DMS114 treated with DMSO at 0.1 percent for 48 hours (cell line): Measurements from ENCODE around the gene ARHGAP6.
"Not testable (repeated sequence)": the region's sequence is repeated elsewhere in the genome, so short reads cannot be mapped to it uniquely, and the experiment has no call there.

Experiments used
- DNase-seq: peaks from one replicate; lab custom pipeline; 2025; ENCODE audit not compliant: unreplicated experiment; lab: John Stamatoyannopoulos, UW

Gene ARHGAP6

DNA sequence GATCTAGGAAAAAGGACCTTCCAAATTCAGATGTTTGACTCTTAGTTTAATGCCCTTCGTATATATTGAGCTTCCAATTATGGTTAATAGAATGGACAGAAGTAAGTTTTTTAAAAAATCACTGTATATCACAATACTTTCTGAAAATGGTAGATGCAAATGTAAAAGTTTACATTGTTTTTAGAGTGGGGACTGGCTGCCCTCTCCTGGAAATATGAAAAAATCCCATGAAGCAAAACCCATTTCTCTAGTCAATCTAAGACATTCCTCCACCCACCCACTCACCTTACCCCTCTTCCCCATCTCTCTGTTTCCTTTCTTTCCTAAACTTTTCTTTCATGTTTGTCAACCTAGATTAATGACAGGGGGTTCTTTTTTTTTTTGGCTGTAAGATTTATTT, 134.5 kb downstream of the ARHGAP6 start:
- DNase-seq = peak; percentile 25

DNA sequence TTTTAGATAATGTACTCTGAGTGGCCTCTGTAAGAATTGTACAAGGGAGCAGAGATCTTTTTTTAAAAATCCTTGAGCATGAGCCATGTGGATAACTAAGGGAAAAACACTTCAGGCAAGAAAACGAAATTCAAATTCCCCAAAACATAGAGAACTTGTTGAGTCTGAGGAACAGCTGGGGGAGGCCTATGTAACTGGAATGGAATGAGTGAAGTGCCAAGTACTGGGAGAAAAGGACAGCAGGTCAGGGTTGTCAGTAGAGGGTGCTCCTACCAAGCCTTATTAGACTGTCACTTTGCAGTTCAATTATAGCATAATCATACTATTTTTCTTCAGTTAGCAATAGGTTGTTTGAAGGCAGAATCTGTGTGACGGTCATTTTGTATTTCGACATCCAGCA, 135.1 kb downstream of the ARHGAP6 start:
- DNase-seq = no peak

DNA sequence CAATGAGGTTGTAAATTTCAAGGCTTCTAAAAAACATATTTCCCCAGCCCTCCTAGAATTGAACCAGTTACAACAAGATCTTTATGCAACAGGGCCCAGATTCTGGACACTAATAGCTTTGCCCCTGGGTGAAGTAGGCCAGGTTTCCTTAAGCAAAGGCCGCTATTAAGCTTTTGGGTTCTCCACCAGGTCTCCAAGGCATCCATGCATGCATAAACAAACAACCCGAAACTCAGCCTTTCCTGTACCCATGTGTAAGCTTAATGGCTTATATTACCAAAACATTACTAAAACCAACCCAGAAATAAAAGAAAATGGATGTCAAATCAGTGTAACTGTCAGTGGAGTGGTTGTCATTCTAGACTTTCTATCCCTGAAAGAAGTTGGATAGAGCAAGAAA, 137.1 kb downstream of the ARHGAP6 start:
- DNase-seq = no peak

DNA sequence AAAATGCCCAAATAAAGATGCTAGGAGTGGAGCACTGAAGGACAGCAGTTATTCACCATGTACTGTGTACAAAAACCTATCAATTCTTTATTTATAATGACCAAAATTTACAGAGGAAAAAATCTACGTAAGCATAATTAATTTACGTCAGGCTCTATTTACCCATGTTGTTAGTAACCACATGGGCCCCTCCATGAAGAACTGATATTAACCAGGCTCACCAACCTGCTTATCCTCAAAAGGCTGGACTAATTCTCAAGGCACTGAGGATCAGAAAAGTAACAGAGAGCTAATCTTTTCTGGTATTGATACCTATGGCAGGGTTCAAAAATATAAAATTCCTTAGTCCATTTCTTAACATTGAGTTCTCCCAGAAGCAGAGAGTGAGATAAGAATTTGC, 140.0 kb downstream of the ARHGAP6 start:
- no peak for DNase-seq

DNA sequence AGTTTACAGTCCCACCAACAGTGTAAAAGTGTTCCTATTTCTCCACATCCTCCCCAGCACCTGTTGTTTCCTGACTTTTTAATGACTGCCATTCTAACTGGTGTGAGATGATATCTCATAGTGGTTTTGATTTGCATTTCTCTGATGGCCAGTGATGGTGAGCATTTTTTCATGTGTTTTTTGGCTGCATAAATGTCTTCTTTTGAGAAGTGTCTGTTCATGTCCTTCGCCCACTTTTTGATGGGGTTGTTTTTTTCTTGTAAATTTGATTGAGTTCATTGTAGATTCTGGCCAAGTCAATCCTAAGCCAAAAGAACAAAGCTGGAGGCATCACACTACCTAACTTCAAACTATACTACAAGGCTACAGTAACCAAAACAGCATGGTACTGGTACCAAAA, 146.5 kb downstream of the ARHGAP6 start:
- not testable (repeated sequence) for DNase-seq

DNA sequence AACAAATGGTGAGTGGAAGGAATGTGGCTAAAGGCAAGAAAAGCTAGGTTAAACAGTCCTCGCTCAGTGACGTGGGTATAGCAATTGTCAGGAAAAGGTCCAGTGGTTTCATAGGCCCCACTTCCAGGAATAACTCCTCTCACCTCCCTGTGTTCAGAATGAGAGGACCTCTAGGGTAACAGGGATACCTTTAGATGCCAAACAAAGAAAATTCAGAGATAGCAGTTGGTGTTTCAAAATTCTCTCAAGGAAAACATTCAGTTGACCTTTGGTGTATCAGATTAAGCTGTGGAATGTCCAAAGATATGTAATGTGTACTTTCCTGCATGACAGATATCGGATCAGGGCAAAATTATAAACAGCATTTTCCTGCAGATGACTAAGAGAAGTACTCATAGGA, 155.9 kb downstream of the ARHGAP6 start:
- no peak for DNase-seq

DNA sequence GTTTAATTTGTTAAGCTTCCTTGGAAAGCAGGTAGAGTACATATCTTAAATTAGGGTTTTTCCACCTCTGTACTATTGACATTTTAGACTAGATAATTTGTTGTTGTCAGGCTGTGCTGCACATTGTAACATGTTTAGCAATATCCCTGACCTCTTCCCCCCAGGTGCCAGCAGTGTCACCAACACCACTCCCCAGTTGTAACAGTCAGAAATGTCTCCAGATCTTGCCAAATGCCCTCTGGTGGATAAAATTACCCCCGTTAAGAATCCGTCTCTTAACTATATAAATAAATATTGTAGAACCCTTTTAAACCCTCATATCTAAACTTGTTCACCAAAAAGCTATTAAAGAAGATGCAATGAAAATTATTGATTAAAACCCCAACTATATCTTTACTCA, 161.5 kb downstream of the ARHGAP6 start:
- no peak for DNase-seq

DNA sequence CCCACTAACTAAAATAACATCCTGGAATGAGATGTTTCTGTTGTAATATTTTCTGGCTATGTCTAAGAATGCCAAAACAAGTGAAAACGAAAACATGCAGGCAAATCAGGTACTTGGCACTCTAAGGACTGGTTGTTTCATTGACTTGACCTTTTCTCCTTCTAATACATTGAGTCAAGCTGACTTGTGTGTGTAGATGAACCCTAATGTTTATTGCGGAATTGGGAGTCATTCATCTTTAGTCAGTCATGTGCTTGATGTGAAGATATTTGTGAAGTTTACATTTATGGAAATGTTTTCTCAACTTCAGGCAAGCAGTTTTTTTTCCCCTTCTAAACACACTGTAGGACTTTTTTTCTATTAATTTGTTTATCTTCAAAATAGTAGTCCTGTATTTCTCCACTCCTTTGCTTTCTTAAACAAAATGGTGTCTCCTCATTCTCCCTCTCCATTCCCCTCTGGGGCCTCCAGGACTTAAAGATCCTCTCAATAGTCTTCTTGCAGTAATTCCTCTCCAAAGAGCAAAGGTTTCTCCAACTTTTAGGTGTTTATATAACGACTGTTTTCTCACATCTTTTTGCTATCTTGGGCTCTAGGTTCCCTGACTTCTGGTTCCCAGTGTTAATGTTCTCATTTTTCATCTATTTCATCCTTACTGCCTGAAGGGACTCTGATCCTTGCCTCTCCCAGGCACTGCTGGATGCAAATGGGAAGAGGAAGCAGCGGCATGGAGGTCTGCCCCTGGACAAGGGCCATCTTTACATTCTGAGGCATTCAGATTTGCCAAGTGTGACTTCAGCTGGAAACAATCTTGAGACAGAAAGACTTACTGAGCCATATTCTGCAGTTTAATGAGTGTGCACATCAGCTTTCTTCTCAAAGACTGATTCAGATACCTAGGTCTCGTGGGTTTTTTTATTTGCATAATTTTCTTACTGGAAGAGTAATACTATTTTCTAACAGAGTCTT, 166.4 kb downstream of the ARHGAP6 start:
- DNase-seq = no peak

DNA sequence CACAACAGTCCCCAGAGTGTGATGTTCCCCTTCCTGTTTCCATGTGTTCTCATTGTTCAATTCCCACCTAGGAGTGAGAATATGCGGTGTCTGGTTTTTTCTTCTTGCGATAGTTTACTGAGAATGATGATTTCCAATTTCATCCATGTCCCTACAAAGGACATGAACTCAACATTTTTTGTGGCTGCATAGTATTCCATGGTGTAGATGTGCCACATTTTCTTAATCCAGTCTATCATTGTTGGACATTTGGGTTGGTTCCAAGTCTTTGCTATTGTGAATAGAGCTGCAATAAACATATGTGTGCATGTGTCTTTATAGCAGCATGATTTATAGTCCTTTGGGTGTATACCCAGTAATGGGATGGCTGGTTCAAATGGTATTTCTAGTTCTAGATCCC, 174.3 kb downstream of the ARHGAP6 start:
- not testable (repeated sequence) for DNase-seq

DNA sequence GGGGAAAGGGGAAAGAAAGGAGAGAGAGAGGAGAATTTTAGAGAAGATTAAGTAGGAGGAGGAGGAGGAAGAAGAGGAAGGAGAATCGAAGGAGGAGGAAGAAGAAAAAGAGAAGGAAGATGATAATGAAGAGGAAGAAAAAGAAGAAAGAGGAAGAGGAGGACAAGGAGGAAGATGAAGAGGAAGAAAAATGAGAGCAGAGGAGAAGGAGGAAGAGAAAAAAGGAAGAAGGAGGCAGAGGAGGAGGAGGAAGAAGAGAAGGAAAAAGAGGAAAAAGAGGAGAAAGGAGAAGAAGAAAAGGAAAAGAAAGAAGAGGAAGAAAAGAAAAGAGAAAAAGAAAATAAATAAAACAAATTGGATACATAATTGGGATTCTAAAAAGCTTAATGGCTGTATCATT, 181.4 kb downstream of the ARHGAP6 start:
- no peak for DNase-seq

DNA sequence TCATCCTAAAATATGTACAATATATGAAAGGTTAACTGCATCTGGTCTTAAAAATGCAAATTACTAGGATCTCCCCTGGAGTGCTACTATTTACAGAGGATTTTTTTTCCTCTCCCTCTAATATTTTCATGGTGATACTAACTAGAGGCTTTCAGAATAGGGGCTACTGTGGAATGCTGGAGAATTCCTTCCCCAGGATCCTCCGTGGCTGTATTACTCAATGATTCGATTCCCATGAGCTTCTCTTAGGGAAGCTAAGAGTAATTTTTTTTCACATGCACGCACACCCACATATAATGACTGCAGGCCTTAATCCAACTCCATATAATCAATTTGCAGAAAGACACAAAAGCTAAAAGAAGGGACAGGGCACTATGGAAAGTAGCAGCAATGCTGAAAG, 184.7 kb downstream of the ARHGAP6 start:
- no peak for DNase-seq

DNA sequence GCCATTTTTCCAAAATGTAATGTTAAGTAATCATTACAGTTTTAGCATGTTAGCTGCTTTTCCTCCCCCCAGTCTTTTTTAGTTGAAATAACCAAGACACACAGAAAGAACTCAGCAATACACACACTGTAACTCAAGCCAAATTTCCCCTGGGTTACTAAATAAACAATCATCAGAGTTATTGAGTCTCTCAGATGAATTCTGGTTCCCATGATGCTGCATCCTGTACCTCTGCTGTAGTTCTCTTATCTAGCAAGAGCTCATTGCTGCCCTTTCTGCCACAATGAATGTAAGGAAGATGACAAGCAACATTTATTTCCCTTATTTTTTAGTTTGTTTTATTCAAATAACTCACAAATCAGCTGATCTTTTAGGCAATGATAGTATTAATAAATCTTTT, 185.1 kb downstream of the ARHGAP6 start:
- no peak for DNase-seq

DNA sequence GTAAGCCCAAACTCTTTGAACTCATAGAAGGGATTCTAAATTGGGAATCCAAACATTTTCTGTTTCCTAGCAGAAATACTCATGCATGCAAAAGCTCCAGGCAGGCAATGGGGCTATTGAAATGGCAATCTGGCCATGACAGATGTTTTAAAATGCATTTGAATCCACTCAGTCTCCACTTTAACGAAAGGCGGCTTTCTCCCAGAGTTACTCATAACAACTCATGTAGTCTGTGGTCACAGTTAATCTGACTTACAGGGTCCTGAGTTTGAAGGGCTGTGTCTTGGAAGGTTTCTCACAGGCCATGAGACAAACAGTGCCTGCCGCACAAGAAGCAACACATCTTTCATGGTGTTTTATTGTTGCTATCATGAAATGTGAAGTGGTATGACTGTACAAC, 186.8 kb downstream of the ARHGAP6 start:
- DNase-seq = no peak

DNA sequence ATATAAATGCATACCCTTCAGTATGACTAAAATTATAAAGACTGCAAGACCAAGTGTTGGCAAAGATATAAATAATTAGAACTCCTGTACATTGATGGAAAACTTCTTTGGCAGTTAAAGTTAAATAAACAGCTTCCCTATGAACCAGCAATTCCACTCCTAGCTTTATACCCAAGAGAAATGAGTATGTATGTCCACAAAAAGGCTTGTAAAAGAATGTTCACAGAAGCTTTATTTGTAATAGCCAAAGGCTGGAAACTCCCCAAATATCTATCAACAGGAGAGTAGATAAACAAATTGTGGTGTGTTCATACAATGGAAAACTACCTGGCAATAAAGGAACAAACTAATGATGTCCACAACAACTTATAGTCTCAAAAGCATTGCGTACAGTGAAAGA, 187.7 kb downstream of the ARHGAP6 start:
- no peak for DNase-seq

DNA sequence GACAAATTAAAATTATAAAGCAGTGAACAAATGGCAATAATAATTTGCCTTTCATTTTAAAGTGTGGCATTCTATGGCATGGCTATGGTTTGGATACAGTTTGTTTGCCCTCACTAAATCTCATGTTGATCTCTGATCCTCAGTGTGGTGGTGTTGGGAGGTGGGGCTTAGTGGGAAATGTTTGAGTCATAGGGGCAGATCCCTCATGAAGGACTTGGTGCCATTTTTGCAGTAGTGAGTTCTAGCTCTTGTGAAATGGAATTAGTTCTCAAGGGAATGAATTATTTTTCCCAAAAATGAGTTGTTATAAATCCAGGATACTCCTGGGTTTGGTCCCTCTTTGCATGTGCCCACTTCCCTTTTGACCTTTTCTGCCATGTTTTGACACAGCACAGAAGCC, 191.1 kb downstream of the ARHGAP6 start:
- DNase-seq = no peak

DNA sequence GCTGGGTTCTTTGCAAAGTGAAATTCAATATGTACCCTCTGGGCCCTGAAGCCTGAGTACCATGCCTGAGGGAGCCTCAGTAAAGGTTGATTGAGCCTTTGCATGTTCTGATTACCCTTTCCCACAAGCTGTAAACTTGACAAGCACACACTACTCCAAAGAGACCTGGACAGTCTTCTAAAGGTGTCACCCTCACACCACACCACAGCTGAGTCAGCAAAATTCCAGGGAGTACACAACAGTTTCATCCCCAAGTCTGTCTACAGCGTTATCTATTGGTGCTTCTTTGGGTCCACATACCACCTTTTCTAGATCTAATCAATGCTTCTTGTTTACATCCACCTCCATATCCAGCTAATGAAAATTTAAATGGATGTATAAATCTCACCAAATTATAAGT, 191.7 kb downstream of the ARHGAP6 start:
- DNase-seq = no peak

DNA sequence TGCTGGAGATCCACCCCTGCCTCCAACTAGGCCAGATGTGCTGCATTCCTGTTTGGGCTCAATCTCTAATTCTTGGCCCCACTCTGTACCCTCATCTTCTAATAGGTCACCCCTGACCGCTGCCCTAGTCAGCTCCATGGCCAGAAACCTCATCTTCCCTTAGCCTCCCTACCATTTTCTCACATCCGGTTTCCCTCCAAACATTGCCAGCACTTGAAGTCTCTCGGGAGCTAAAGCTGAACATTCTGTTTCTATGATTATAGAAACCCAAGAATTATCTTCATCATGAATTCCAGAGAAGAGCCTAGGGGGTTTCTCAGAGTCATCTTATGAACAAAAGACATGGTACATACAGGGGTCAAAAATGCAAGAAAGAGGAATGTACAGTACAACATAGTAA, 192.8 kb downstream of the ARHGAP6 start:
- no peak for DNase-seq

DNA sequence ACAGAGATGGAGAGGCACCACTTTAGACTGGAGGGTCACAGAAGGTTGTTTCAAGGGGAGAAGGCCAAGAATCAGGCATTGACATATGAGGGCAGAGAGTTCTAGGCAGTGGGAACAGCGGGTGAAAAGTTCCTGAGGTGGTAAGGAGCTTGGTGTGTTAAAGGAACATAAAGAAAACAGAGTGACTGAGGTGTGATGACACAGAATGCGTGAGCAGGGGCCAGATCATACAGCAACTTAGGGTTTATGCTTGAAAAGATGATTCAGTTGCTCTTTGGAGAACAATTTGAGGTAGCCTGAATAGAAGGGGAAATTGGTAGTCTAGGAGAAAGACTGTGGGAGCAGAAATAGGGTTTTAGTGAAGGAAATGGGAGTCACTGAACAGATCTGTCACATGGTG, 193.3 kb downstream of the ARHGAP6 start:
- DNase-seq = no peak

DNA sequence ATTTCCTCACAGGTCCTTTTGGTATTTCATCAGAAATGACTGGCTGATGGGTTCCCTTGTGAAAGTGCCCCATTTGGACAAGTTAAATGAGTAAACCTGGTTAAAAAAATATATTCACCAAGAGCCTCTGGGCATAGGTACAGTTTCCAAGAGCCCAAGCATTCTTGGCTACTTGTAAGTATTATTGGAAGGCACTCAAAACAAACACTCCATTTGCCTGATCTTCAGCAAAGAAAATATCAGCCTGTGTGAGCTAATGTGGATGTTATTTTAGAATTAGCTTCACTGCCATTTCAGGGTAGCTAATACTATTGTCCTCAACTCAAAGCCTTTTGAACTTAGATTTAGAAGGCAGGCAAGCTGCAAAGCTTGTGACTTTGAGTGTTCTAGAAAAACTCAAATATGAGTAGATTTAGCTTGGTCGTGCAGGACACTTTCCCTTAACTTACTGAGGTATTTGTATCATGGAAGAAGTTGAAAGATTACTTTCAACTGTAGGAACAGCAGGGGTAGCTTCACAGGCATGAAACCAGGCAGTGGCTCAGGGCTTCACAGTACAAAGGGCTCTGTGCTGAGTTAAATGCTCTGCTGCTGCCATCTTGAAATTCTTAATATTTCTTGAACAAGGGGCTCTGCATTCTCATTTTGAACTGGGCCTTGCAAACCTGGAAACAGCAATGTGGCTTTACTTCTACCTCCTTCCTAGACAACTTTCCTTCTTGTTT, 195.3 kb downstream of the ARHGAP6 start:
- DNase-seq = no peak

DNA sequence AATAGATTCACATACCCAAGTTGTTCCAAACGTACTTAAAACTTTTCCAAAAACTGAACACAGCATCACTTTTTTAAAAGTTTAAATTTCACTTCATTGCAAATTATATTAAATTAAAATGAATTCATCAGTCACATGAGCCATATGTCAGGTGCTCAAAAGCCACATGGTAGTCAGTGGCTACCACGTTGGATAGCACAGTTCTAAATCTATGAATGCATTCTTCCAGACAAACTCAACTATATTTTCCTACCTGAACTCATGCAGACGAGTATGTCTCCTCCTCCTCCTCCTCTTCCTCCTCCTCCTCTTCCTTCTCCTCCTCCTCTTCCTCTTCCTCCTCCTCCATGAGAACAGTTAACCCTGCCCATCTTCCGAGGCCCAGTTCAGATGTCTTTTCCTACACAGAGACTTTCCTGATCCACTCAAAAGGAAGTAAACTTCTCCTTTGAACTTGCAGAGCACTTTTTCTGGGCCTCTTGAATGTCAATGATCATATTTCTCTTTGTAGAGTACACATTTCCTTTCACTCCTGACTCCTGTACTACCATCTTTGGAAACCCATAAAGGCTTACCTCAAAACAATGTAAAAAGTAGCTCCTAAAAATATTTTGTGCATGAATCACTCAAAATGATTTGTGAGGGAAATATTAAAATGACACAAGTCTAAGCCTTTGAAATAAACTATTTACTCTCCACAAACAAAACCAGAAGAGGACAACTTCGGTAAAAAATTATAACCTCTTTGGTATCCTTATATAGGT, 199.9 kb downstream of the ARHGAP6 start:
- DNase-seq = no peak

DNA sequence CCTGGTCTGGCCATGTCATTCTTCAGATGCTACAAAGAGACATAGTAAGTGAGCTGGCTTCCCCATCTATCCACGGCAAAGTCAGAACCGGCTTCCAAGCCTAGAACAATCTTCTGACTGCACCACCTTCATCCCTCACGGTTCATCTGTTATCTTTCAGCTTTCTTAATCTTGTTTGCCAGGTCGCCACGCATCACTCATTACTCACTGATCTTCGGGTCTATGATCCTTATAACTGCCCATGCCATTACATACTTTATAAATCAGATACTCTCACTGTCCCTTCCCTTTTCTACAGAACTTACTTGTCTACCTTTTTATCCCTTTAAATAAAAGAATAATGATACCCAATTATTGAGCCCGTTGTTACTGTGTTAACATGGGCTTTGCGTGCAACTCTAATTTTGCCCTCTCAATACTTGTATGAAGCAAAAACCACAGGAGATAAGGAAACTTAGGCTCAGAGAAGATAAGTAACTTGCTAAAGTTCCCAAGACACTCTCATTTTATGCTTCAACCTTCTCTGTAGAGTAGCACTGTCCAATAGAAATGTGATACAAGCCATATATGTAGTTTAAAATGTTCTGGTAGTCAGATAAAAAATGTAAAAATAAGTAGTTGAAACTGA, 200.8 kb downstream of the ARHGAP6 start:
- no peak for DNase-seq
